Measurements from ENCODE around the gene EID3. TPM values are rescaled to one million over a fixed set of nuclear protein-coding genes. Genes with fewer than 3 reads are reported as not detected.

The EID3 gene
- polyA plus RNA-seq, 3 donors: 0.64 to 1.0 (median 0.65) TPM

GRCh38 chr12:104313568-104314241, 10.2 kb downstream of the EID3 start:
- H3K4me1 Mint-ChIP-seq: peaks cover 7% of the 10 kb centered on the region
- no peak overlapping the region for H3K4me3 Mint-ChIP-seq
- peaks cover 66 to 72% of the 10 kb centered on the region in 2 donors for H3K36me3 Mint-ChIP-seq
- TF ChIP-seq CTCF (IDR thresholded peaks at IDR 0.05): no peak
- no peak for DNase-seq
- H3K9me3 Mint-ChIP-seq: no peaks in the 10 kb centered on the region
- peaks cover 45% of the 10 kb centered on the region for H4K20me1 ChIP-seq (ENCODE audit: insufficient read depth, low read length)
- H3K27ac ChIP-seq (ENCODE audit: low read depth in 1 of 2, low read length in 2 of 2): peak overlapping the region in 1 of 2 donors; percentile 67
- H3K4me2 ChIP-seq (replicated peaks; ENCODE audit: extremely low read depth, low read length, poor library complexity, severe bottlenecking): no peak overlapping the region
- H3K27me3 Mint-ChIP-seq (ENCODE audit: low read depth in 3 of 3): peaks cover 0 to 2% (median 0%) of the 10 kb centered on the region in 3 donors
- H3K27ac Mint-ChIP-seq: peak overlapping the region; percentile 59 to 90 (median 81)
- H3K27me3 ChIP-seq (ENCODE audit: control insufficient read depth in 2 of 2, insufficient read depth in 2 of 2, low read length in 2 of 2): no peaks in the 10 kb centered on the region
- no peak overlapping the region for H3K9ac ChIP-seq (ENCODE audit: insufficient read depth, low read length, poor library complexity, severe bottlenecking)
- 73% methylated on average over 3 of the region's 4 CpGs for WGBS (ENCODE audit: insufficient coverage)
- H2AFZ ChIP-seq (ENCODE audit: insufficient read depth, low read depth, low read length, poor library complexity, severe bottlenecking): no peak overlapping the region
- H3K4me3 ChIP-seq (replicated peaks in 1 of 3; ENCODE audit: low read depth in 2 of 3, low read length in 3 of 3): no peak overlapping the region
- peaks cover 27% of the 10 kb centered on the region for H3K79me2 ChIP-seq (ENCODE audit: insufficient read depth, low read length)
- peaks cover 71 to 87% of the 10 kb centered on the region in 2 donors for H3K36me3 ChIP-seq (replicated peaks in 1 of 2; ENCODE audit: control insufficient read depth in 1 of 2, insufficient read depth in 2 of 2, low read length in 2 of 2)
- intact Hi-C loops (cut with micrococcal nuclease): no loop called here
- no peaks in the 10 kb centered on the region for H3K9me3 ChIP-seq (replicated peaks in 1 of 2; ENCODE audit: control insufficient read depth in 1 of 2, insufficient read depth in 1 of 2, low read length in 2 of 2)
- H3K4me1 ChIP-seq (ENCODE audit: control insufficient read depth in 1 of 2, insufficient read depth in 2 of 2, low read length in 2 of 2): peaks cover 5 to 6% of the 10 kb centered on the region in 2 donors

GRCh38 chr12:104314242-104314614, 10.7 kb downstream of the EID3 start:
- H3K27ac ChIP-seq (ENCODE audit: low read depth in 1 of 2, low read length in 2 of 2): peak overlapping the region in 1 of 2 donors; percentile 67
- peaks cover 77 to 92% of the 10 kb centered on the region in 2 donors for H3K36me3 ChIP-seq (replicated peaks in 1 of 2; ENCODE audit: control insufficient read depth in 1 of 2, insufficient read depth in 2 of 2, low read length in 2 of 2)
- H3K9me3 ChIP-seq (replicated peaks in 1 of 2; ENCODE audit: control insufficient read depth in 1 of 2, insufficient read depth in 1 of 2, low read length in 2 of 2): no peaks in the 10 kb centered on the region
- Mint-ChIP-seq H3K27me3 (ENCODE audit: low read depth in 3 of 3) (peaks cover 0 to 2% (median 0%) of the 10 kb centered on the region in 3 donors), H3K4me3 (no peak overlapping the region), H3K36me3 (peaks cover 68 to 75% of the 10 kb centered on the region in 2 donors), H3K27ac (peak overlapping the region; percentile 59 to 90 (median 81)), H3K9me3 (no peaks in the 10 kb centered on the region), H3K4me1 (peaks cover 7% of the 10 kb centered on the region)
- no peak overlapping the region for H2AFZ ChIP-seq (ENCODE audit: insufficient read depth, low read depth, low read length, poor library complexity, severe bottlenecking)
- no peak overlapping the region for H3K4me3 ChIP-seq (replicated peaks in 1 of 3; ENCODE audit: low read depth in 2 of 3, low read length in 3 of 3)
- TF ChIP-seq CTCF (IDR thresholded peaks at IDR 0.05): no peak
- H3K4me1 ChIP-seq (ENCODE audit: control insufficient read depth in 1 of 2, insufficient read depth in 2 of 2, low read length in 2 of 2): peaks cover 5 to 6% of the 10 kb centered on the region in 2 donors
- peak; percentile 48 to 65 (median 57) for DNase-seq
- intact Hi-C loops (cut with micrococcal nuclease): no loop called here
- peaks cover 39% of the 10 kb centered on the region for H4K20me1 ChIP-seq (ENCODE audit: insufficient read depth, low read length)
- no CpG with 5 or more reads among the region's 1 CpG for WGBS (ENCODE audit: insufficient coverage)
- no peak overlapping the region for H3K4me2 ChIP-seq (replicated peaks; ENCODE audit: extremely low read depth, low read length, poor library complexity, severe bottlenecking)
- peaks cover 21% of the 10 kb centered on the region for H3K79me2 ChIP-seq (ENCODE audit: insufficient read depth, low read length)
- no peak overlapping the region for H3K9ac ChIP-seq (ENCODE audit: insufficient read depth, low read length, poor library complexity, severe bottlenecking)
- no peaks in the 10 kb centered on the region for H3K27me3 ChIP-seq (ENCODE audit: control insufficient read depth in 2 of 2, insufficient read depth in 2 of 2, low read length in 2 of 2)
